EH (cell line): Measurements from ENCODE around the gene GPR162.

ENCODE experiments used
- DNase-seq: peaks from one replicate; pipeline ENCODE4 v3.0.0-alpha.2; 2015; ENCODE audit warnings: low read depth

The GPR162 gene

GRCh38 chr12:6786416-6787094, 35.1 kb upstream of the GPR162 start:
- DNase-seq, result no peak

- no peak for DNase-seq
These were observed 34.3 kb upstream of the GPR162 start for GRCh38 chr12:6787309-6787708.

- DNase-seq, result peak; percentile 44
These were observed 32.4 kb upstream of the GPR162 start, which contains the start of gene CD4 for GRCh38 chr12:6788972-6789924. CD4 (plus strand) TSS chr12:6789528; CDS start chr12:6800139, 10,611 bp downstream.

GRCh38 chr12:6790496-6791150, 31.0 kb upstream of the GPR162 start:
- DNase-seq, result no peak

- no peak for DNase-seq
These were observed 29.6 kb upstream of the GPR162 start for GRCh38 chr12:6791931-6792520.

- DNase-seq, result peak; percentile 36
These were observed 29.0 kb upstream of the GPR162 start for GRCh38 chr12:6792522-6793201.

- no peak for DNase-seq
These were observed 26.5 kb upstream of the GPR162 start for GRCh38 chr12:6795088-6795487.

GRCh38 chr12:6796576-6796975, 25.0 kb upstream of the GPR162 start:
- no peak for DNase-seq

GRCh38 chr12:6799147-6799546, 22.5 kb upstream of the GPR162 start:
- no peak for DNase-seq

GRCh38 chr12:6807170-6807569, 14.5 kb upstream of the GPR162 start:
- no peak for DNase-seq

GRCh38 chr12:6809056-6809455, 12.6 kb upstream of the GPR162 start:
- no peak for DNase-seq

GRCh38 chr12:6810758-6811157, 10.9 kb upstream of the GPR162 start:
- no peak for DNase-seq

- DNase-seq, result no peak
These were observed 8.3 kb upstream of the GPR162 start for GRCh38 chr12:6813363-6813762.

- no peak for DNase-seq
These were observed 5.0 kb upstream of the GPR162 start for GRCh38 chr12:6816598-6816997.

- no peak for DNase-seq
These were observed 4.5 kb upstream of the GPR162 start for GRCh38 chr12:6817098-6817497.

GRCh38 chr12:6817662-6818157, 3.9 kb upstream of the GPR162 start:
- no peak for DNase-seq

- DNase-seq, result no peak
These were observed 3.4 kb upstream of the GPR162 start for GRCh38 chr12:6818222-6818621.

GRCh38 chr12:6818645-6819044, 3.0 kb upstream of the GPR162 start:
- no peak for DNase-seq

GRCh38 chr12:6819106-6820030, 2.3 kb upstream of the GPR162 start:
- DNase-seq, result no peak

- no peak for DNase-seq
These were observed 1.5 kb upstream of the GPR162 start for GRCh38 chr12:6820166-6820565.
